Fibroblast of skin of left biceps (primary cell): Measurements from ENCODE around the gene STAT5A.
"Not testable (repeated sequence)": the region's sequence is repeated elsewhere in the genome, so short reads cannot be mapped to it uniquely, and the experiment has no call there.

Experiments
- DNase-seq, 2 experiments: peaks; one replicate each; pipeline ENCODE4 v3.0.0-alpha.2; 2013; ENCODE audit warnings: low read depth in 2 of 2

STAT5A gene

GRCh38 chr17:42287977-42288802, at the start of gene STAT5A:
Gene STAT5A, plus strand, starts transcription at chr17:42288498. Its CDS starts 914 bp downstream, at chr17:42289412.
- peak in 1 of 2 experiments; percentile 21 for DNase-seq

DNA sequence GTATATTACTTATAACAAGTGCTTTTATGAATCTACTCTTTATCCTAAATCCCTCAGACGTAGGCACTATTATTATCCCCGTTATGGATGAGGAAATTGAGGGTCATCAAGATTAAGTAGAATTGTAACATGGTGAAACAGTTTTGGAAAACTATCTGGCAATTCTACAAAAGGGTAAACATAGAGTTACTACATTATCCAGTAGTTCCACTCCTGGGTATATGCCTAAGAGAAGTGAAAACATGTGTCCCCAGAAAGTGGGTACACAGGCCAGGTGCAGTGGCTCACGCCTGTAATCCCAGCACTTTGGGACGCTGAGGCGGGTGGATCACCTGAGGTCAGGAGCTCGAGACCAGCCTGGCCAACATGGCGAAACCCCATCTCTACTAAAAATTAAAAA, 48.7 kb upstream of the STAT5A start:
- DNase-seq = not testable (repeated sequence)

DNA sequence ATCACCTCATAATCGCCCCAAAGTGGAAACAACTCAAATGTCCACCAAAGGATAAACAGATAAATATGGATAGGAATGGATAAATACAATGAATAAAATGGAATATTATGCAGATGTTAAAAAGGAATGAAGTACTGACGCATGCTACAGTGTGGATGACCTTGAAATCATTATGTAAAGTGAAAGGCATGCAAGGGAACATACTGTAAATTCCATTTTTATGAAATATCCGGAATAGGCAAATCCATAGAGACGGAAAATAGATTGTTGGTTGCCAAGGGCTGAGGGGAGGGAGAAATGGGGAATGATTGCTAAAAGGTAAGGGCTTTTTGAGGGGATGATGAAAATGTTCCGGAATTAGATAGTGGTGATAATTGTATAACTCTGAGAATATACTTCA, 48.1 kb upstream of the STAT5A start:
- no peak for DNase-seq

DNA sequence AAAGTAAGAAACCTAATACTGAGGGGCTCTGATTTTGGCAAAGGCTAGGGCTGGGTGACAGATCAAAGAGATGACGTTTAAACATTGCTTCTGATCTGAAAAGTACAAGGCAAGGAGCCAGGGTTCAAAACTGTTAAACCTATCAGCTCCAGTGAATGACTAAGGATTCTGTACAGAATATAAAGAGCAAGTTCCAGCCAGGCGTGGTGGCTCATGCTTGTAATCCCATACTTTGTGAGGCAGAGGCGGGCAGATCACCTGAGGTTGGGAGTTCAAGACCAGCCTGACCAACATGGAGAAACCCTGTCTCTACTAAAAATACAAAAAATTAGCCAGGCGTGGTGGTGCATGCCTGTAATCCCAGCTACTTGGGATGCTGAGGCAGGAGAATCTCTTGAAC, 47.4 kb upstream of the STAT5A start:
- not testable (repeated sequence) for DNase-seq

DNA sequence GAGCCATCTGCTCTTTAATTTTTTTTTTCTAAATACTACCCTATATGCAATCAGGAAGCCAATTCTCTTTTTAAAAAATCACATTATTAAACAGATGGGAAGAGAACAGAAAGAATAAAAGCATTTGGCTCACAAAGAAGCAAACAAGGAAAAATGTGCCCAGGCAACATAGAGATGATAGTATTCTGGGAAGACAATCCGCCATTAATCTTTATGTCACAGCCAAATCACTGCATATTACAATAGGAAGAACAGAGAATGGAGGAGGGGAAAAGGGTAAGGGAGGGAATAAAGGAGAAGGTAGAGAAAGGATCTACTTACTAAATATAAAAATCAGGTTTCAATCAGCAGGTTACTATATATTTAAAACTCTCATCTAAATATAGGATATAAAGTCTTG, 46.4 kb upstream of the STAT5A start:
- DNase-seq = no peak

DNA sequence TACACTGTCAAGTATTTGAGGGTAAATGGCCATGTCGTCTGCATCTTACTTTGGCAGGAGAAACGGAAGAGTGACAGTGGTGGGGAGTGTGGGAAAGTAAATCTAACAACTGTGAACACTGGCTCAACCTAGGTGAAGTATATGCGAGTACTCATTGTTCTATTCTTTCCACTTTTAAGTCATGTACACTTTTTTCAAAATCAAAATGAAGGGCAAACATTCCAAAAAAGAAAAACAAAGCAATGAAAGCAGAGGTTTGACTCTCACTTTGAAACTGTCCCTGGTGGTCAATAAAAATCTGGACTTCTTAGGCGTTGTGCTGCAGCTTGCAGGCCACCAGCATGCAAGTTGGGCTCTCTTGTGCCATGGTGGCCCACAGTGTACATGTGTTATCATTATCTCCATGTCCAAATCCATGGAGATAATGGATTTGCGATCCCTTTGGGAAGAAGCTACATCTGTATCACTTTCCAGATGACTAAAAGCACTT, 44.8 kb upstream of the STAT5A start:
- no peak for DNase-seq

GRCh38 chr17:42244116-42244515, 44.2 kb upstream of the STAT5A start:
- DNase-seq = not testable (repeated sequence)

DNA sequence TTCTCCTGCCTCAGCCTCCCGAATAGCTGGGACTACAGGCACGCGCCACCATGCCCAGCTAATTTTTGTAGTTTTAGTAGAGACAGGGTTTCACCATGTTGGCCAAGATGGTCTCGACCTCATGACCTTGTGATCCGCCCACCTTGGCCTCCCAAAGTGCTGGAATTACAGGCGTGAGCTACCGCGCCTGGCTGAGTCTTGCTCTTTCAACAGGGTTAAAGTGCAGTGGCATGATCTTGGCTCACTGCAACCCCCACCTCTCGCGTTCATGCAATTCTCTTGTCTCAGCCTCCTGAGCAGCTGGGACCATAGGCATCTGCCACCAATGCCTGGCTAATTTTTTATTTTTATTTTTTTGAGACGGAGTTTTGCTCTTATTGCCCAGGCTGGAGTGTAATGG, 43.1 kb upstream of the STAT5A start:
- not testable (repeated sequence) for DNase-seq

DNA sequence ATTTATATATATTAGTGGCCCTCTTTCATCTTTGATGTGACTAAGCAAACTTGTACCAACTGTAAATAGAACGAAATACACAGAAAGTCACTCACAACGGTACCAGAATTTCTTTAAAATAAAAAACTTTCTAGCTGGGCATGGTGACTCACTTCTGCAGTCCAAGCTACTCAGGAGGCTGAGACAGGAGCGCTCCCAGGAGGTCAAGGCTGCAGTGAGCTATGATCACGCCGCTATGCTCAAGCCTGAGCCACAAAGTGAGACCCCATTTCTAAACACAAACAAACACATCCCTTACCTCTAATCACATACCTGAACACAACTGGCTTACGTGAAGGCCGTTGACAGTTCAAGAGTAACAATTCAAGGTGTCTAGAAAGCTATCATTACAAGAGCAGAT, 41.8 kb upstream of the STAT5A start:
- no peak for DNase-seq

DNA sequence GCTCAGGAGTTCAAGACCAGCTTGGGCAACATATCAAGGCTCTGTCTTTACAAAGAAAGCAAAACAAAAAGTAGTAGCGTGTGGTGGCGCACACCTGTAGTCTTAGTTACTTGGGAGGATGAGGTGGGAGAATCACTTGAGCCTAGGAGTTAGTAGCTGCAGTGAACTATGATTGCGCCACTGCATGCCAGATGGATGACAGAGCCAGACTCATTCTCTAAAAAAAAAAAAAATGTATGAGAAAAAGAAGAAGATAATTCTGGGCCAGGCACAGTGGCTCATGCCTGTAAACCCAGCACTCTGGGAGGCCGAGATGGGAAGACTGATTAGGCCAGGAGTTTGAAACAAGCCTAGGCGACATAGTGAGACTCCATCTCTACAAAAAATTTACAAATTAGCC, 40.6 kb upstream of the STAT5A start:
- DNase-seq = peak; percentile 36

DNA sequence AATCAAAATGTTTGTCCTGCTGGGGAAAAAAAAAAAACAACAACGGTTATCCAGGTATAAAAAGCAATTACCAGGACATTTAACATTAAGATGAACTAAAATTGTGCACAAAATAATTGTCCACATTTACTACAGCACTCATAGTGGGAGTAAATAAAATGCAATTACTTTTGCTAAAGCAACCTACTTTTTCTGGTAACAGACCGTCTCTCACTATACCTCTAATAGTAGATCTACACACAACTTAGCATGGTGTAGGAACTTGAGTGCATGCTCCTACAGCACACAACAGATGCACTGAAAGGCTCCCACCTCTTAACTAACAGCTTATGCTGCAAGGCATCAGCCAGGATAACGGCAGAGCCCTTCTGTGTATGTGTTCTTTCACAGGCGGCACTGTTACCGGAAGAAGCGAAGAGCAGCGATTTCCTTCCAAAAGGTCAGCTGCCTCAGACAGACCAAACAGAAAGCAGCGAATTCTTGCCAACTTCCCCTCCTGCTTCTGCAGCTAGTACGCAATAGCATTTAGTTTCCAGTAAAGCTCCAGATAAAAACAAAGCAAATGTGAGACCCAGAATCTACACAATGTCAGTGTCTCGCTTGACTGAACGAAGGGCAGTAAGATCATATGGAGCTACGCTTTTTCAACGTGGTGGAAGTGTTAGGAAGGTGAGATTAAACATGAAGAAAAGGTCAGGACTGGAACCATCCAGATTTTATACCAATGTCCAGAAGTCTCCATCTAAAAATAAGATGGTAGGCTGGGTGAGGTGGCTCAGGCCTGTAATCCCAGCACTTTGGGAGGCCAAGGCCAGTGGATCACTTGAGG, 39.7 kb upstream of the STAT5A start:
- DNase-seq = peak; percentile 39 to 41

DNA sequence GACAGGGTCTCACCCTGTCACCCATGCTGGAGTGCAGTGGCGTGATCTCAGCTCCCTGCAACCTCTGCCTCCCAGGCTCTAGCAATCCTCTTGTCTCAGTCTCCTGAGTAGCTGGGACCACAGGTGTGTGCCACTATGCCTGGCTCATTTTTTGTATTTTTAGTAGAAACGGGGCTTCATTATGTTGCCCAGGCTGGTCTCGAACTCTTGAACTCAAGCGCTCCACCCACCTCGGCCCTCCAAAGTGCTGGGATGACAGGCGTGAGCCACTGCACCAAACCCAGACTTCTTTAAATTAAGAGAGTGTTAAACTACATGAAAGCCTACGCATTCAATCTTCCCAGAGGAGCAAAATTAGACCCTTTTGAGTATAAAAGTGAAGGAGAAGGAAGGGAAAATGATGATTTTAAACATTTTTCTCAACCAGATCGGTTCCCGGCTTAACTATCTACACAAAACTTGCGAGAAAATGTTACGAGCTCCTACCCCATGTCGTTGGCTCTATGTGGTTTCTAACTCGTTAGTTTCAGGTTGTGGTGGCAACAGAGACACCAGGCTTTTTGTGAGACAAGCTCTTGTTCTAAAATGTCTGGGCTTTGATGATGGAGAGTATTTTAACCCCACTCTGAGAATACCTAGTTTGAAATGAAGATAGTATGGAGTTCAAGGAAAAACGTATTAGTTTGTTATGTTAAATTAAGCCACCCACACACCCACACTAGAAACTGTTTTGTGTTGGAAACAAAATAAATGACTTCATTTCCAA, 38.4 kb upstream of the STAT5A start:
- DNase-seq = no peak

GRCh38 chr17:42251115-42251514, 37.2 kb upstream of the STAT5A start:
- DNase-seq = no peak

GRCh38 chr17:42252597-42253550, 35.4 kb upstream of the STAT5A start:
- DNase-seq = no peak

DNA sequence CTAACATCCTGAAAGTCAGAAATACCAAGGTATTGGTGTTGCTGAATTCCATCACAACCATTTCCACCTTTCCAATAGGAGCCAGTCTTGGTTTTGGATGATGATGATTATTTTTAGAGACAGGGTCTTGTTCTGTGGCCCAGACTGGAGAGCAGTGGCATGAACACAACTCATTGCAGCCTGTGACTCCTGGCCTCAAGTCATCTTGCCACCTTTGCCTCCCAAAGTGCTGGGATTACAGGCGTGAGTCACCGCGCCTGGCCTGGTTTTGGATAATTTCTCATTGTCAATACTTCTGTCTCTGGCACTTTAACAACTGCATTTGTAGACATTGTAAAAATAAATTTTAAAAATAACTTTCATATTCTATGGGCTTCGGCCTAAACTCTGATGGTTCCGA, 34.7 kb upstream of the STAT5A start:
- DNase-seq = no peak

GRCh38 chr17:42255445-42255844, 32.9 kb upstream of the STAT5A start:
- DNase-seq = no peak

DNA sequence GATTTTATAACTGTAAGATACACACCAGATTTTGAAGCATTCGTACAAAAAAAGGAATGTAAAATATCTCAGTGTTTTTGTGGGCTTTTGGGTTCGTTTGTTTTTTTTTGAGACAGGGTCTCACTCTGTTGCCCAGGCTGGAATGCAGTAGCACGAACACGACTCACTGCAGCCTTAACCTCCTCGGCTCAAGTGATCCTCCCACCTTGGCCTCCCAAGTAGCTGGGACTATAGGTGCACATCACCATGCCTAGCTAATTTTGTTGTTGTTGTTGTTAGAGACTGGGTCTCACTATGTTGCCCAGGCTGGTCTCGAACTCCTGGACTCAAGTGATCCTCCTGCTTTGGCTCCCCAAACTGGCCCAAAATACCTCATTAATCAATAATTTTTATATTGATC, 28.0 kb upstream of the STAT5A start:
- no peak for DNase-seq

DNA sequence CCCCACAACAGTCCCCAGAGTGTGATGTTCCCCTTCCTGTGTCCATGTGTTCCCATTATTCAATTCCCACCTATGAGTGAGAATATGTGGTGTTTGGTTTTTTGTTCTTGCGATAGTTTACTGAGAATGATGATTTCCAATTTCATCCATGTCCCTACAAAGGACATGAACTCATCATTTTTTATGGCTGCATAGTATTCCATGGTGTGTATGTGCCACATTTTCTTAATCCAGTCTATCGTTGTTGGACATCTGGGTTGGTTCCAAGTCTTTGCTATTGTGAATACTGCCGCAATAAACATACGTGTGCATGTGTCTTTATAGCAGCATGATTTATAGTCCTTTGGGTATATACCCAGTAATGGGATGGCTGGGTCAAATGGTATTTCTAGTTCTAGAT, 23.9 kb upstream of the STAT5A start:
- not testable (repeated sequence) for DNase-seq

DNA sequence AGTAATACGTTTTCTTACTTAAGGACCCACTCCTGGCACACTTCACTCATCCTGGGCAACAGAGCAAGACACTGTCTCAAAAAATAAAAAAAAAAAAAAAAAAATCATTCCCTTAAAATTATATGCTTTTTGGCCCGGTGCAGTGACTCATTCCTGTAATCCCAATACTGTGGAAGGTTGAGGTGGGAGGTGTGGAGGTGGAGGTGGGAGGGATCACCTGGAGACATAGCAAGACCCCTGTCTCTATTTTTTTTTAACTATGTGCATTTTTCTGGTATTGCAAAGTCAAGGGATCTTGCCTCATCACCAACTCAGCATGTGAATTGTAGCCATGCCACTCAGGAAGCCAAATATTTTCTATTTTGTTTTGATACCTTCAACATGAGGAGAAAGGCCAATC, 21.8 kb upstream of the STAT5A start:
- DNase-seq = no peak

- DNase-seq = no peak
Observed at GRCh38 chr17:42266918-42267766, 21.2 kb upstream of the STAT5A start.
